ENCODE measurements around the gene RPA3.

RPA3 gene

DNA sequence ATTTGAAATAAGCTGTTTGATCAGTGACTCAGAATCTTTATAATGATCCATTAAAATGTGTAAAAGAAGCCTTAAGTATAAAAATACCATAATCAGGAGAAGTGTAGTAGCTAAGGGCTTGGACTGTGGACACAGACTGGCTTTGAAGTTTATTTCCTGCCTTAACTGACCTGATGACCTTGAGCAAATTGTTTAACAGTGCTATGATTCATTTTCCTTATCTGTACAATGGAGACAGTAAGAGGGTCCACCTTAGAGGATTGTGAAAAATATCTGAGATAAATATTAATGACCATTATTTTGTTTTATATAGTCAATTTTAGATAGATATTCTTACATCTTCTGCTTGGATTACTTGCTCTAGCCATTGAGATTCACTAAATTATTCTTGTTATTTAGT lies 13.3 kb upstream of the RPA3 start:
- Histone ChIP-seq H3K4me1 (ENCODE audit: control insufficient read depth, insufficient read depth, low read length) (peaks cover 19% of the 10 kb centered on the region), H3K9ac (ENCODE audit: low read length) (no peak overlapping the region), H3K36me3 (ENCODE audit: control insufficient read depth, insufficient read depth, low read length, severe bottlenecking) (no peaks in the 10 kb centered on the region), H3K9me3 (ENCODE audit: control insufficient read depth, low read length) (no peaks in the 10 kb centered on the region), H3K4me3 (ENCODE audit: low read length) (no peak overlapping the region), H3K27me3 (replicated peaks; ENCODE audit: control insufficient read depth, insufficient read depth, low read length) (no peaks in the 10 kb centered on the region)
- no peak for DNase-seq (ENCODE audit: low read depth)

DNA sequence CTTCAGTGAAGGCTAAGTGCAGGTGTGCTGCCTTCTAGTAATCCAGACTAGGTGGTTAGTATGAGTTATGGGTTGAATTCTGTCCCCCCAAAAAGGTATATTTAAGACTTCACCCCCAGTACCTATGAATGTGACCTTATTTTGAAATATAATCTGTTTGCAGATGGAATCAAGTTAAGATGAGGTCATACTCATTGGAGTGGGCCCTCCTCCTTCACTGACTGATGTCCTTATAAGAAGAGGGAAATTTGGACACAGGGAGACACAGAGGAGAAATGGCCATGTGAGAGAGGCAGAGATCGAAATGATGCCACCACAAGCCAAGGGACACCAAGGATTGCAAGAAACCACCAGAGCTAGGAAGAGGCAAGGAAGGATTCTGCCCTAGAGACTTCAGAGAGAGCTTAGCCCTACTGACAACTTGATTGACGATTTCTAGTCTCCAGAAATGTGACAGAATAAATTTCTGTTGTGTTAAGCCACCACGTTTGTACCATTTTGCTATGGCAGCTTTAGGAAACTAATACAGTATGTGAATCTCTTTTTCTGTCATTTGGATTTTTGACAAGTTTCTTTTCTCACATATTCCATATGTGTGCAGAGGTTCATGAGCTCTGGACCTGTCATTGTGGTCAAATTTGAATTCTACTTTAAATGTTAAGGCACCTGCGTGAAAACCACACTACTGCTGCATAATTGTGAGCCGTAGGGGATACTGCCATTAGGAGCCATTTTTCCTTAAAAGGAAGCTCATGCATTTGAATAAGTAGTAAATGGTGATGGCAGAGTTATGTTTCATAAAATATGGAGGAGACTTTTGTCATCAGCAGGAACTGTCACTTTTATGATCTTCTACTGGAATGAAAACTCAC lies 2.6 kb upstream of the RPA3 start:
- Histone ChIP-seq H3K9me3 (ENCODE audit: control insufficient read depth, low read length) (no peaks in the 10 kb centered on the region), H3K36me3 (ENCODE audit: control insufficient read depth, insufficient read depth, low read length, severe bottlenecking) (no peaks in the 10 kb centered on the region), H3K4me3 (ENCODE audit: low read length) (no peak overlapping the region), H3K9ac (ENCODE audit: low read length) (no peak overlapping the region), H3K27me3 (replicated peaks; ENCODE audit: control insufficient read depth, insufficient read depth, low read length) (no peaks in the 10 kb centered on the region), H3K4me1 (ENCODE audit: control insufficient read depth, insufficient read depth, low read length) (peaks cover 4% of the 10 kb centered on the region)
- DNase-seq (ENCODE audit: low read depth) = no peak

DNA sequence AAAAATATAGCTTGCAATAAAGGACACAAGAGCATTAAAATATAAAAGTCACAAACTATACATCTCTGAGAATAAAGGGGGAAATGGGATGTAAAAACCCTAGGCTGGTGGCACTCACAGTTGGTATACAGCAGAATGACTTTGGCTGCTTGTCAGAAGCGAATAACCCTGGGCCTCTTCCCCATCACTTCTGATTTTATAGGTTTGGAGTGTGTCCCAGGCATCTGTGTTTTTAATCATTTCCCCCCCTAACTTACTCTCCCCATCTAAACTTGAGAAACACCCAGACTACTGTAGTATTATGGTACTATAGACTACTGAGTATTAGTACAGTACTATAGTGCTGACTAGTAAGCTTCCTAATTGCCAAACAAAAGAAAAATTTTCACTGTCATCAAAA lies 1.8 kb upstream of the RPA3 start:
- H3K4me1 ChIP-seq (ENCODE audit: control insufficient read depth, insufficient read depth, low read length) = peaks cover 4% of the 10 kb centered on the region
- H3K9me3 ChIP-seq (ENCODE audit: control insufficient read depth, low read length) = no peaks in the 10 kb centered on the region
- no peaks in the 10 kb centered on the region for H3K36me3 ChIP-seq (ENCODE audit: control insufficient read depth, insufficient read depth, low read length, severe bottlenecking)
- H3K9ac ChIP-seq (ENCODE audit: low read length) = no peak overlapping the region
- H3K27me3 ChIP-seq (replicated peaks; ENCODE audit: control insufficient read depth, insufficient read depth, low read length) = no peaks in the 10 kb centered on the region
- no peak for DNase-seq (ENCODE audit: low read depth)
- H3K4me3 ChIP-seq (ENCODE audit: low read length) = no peak overlapping the region

DNA sequence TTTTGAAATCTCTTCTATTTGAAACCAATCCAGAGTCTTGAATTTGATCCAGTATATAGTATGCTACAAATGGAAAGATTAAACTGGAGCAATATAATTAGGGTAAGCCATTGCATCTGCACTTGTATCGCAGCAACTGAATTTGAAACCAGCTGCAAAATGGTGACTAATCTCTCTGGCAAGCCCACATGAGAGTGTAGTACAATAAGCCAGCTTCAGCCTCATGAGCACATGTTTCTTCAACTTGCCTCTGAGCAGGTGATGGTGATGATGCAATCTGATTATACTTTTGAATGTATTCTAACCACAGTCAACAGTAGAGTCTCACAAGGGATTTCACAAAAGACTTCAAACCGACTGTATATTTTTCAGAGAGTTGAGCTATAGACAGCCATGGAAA lies 829 bp upstream of the RPA3 start:
- Histone ChIP-seq H3K27me3 (replicated peaks; ENCODE audit: control insufficient read depth, insufficient read depth, low read length) (no peaks in the 10 kb centered on the region), H3K4me3 (ENCODE audit: low read length) (no peak overlapping the region), H3K9me3 (ENCODE audit: control insufficient read depth, low read length) (no peaks in the 10 kb centered on the region), H3K4me1 (ENCODE audit: control insufficient read depth, insufficient read depth, low read length) (peaks cover 4% of the 10 kb centered on the region), H3K9ac (ENCODE audit: low read length) (no peak overlapping the region), H3K36me3 (ENCODE audit: control insufficient read depth, insufficient read depth, low read length, severe bottlenecking) (no peaks in the 10 kb centered on the region)
- DNase-seq (ENCODE audit: low read depth) = peak; percentile 94

- H3K9ac ChIP-seq (ENCODE audit: low read length) = no peak overlapping the region
- no peak for DNase-seq (ENCODE audit: low read depth)
- no peak overlapping the region for H3K4me3 ChIP-seq (ENCODE audit: low read length)
- no peaks in the 10 kb centered on the region for H3K36me3 ChIP-seq (ENCODE audit: control insufficient read depth, insufficient read depth, low read length, severe bottlenecking)
- H3K27me3 ChIP-seq (replicated peaks; ENCODE audit: control insufficient read depth, insufficient read depth, low read length) = no peaks in the 10 kb centered on the region
- H3K9me3 ChIP-seq (ENCODE audit: control insufficient read depth, low read length) = no peaks in the 10 kb centered on the region
- no peaks in the 10 kb centered on the region for H3K4me1 ChIP-seq (ENCODE audit: control insufficient read depth, insufficient read depth, low read length)
These were observed 4.7 kb downstream of the RPA3 start for GRCh38 chr7:7713730-7714129.

- Histone ChIP-seq H3K27me3 (replicated peaks; ENCODE audit: control insufficient read depth, insufficient read depth, low read length) (no peaks in the 10 kb centered on the region), H3K9me3 (ENCODE audit: control insufficient read depth, low read length) (no peaks in the 10 kb centered on the region)
- no peak for DNase-seq (ENCODE audit: low read depth)
These were observed 7.9 kb downstream of the RPA3 start for GRCh38 chr7:7710469-7710868.

DNA sequence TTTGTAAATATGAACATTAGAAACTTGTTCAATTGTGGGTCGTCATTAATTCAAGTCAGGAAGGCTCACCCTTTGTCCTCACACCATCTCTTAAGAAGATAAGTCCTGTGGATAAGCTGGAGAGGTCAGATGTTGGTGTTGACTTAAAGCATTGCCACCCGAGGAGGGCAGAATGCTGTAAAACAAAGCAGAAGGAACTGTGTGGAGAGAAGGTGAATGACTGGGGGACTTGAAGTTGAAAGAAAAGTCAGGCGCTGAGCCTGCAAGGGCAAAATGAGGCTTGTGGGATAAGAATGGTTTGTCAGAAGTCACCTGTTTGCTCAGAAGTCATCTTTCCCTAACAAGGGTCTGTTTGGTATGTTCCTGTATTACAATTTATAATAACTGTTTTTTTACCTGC lies 9.1 kb downstream of the RPA3 start:
- H3K9ac ChIP-seq (ENCODE audit: low read length) = no peak overlapping the region
- H3K36me3 ChIP-seq (ENCODE audit: control insufficient read depth, insufficient read depth, low read length, severe bottlenecking) = no peaks in the 10 kb centered on the region
- H3K4me3 ChIP-seq (ENCODE audit: low read length) = no peak overlapping the region
- H3K27me3 ChIP-seq (replicated peaks; ENCODE audit: control insufficient read depth, insufficient read depth, low read length) = no peaks in the 10 kb centered on the region
- H3K4me1 ChIP-seq (ENCODE audit: control insufficient read depth, insufficient read depth, low read length) = no peaks in the 10 kb centered on the region
- DNase-seq (ENCODE audit: low read depth) = no peak
- H3K9me3 ChIP-seq (ENCODE audit: control insufficient read depth, low read length) = no peaks in the 10 kb centered on the region

More at GRCh38 chr7:7710469-7710868, 7.9 kb downstream of the RPA3 start:
- H3K4me3 ChIP-seq (ENCODE audit: low read length) = no peak overlapping the region
- H3K36me3 ChIP-seq (ENCODE audit: control insufficient read depth, insufficient read depth, low read length, severe bottlenecking) = no peaks in the 10 kb centered on the region
- H3K4me1 ChIP-seq (ENCODE audit: control insufficient read depth, insufficient read depth, low read length) = no peaks in the 10 kb centered on the region
- no peak overlapping the region for H3K9ac ChIP-seq (ENCODE audit: low read length)

DNA sequence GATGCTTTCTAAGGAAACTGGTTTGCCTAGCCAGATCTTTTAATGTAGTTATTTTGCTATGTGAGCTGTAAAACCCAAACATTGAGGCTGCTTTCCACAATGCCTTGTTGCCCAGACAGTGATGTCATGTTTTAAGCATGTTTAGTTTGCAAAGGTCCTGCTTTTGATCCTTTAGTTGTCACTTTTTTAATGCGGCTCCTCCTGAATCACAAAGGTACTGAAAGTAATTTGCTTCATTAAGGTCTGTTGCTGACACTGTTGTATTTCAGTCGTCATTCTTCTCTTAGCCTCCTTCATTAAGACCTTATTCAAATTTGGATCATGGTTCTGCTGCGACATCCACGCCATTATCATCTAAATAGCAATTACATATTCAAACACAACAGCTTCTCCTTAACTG lies 10.6 kb downstream of the RPA3 start:
- Histone ChIP-seq H3K36me3 (ENCODE audit: control insufficient read depth, insufficient read depth, low read length, severe bottlenecking) (no peaks in the 10 kb centered on the region), H3K9me3 (ENCODE audit: control insufficient read depth, low read length) (no peaks in the 10 kb centered on the region), H3K27me3 (replicated peaks; ENCODE audit: control insufficient read depth, insufficient read depth, low read length) (no peaks in the 10 kb centered on the region), H3K9ac (ENCODE audit: low read length) (no peak overlapping the region), H3K4me3 (ENCODE audit: low read length) (no peak overlapping the region), H3K4me1 (ENCODE audit: control insufficient read depth, insufficient read depth, low read length) (no peaks in the 10 kb centered on the region)
- DNase-seq (ENCODE audit: low read depth) = peak; percentile 51

DNA sequence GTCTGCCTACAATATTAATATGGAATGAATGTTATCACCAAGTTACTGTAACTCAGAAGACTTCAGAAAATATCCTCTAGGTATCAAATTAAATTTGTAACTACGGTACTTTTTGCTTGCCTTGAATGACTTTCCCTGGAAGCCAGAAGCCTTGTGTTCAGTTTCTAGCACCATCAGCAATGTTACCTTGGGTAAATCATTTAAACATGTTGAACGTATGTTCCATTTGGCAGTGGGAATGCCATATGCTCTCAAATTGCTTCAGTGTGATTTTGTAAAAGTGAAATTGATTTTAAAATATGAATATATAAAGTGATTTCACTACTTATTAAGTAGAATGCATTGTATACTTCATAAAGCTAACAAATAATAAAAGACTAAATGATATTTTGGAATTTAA lies 11.2 kb downstream of the RPA3 start:
- Histone ChIP-seq H3K9ac (ENCODE audit: low read length) (no peak overlapping the region), H3K4me3 (ENCODE audit: low read length) (no peak overlapping the region), H3K9me3 (ENCODE audit: control insufficient read depth, low read length) (no peaks in the 10 kb centered on the region), H3K36me3 (ENCODE audit: control insufficient read depth, insufficient read depth, low read length, severe bottlenecking) (no peaks in the 10 kb centered on the region), H3K27me3 (replicated peaks; ENCODE audit: control insufficient read depth, insufficient read depth, low read length) (no peaks in the 10 kb centered on the region), H3K4me1 (ENCODE audit: control insufficient read depth, insufficient read depth, low read length) (no peaks in the 10 kb centered on the region)
- DNase-seq (ENCODE audit: low read depth) = no peak

DNA sequence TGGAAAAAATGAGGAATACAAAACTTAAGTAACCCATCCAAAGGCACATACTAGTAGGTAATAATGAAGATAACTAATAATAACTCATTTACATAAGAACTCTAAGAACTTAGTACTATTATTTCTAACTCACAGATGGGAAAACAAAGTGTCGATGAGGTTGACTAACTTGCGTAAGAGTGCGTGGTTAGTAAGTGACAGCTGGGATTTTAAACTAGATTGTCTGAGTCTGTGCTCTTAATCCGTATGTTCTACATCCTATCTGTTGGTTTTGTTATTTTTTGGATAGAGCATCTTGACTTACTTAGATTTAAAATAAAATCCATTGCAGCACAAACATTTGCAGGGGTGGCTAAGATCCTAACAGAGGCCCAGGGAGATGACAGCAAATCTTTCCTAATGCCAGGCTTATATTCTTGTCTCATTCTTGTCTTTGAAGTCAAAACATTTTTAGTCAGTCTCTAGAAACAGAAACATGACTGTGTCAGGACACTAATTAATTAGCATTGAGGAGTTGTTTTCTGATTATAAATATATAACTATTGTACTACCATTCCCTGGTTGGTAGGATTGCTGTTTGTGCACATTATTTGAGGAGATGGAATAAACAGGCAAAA lies 11.7 kb downstream of the RPA3 start:
- Histone ChIP-seq H3K36me3 (ENCODE audit: control insufficient read depth, insufficient read depth, low read length, severe bottlenecking) (no peaks in the 10 kb centered on the region), H3K4me3 (ENCODE audit: low read length) (no peak overlapping the region), H3K27me3 (replicated peaks; ENCODE audit: control insufficient read depth, insufficient read depth, low read length) (no peaks in the 10 kb centered on the region), H3K9ac (ENCODE audit: low read length) (no peak overlapping the region), H3K9me3 (ENCODE audit: control insufficient read depth, low read length) (no peaks in the 10 kb centered on the region), H3K4me1 (ENCODE audit: control insufficient read depth, insufficient read depth, low read length) (no peaks in the 10 kb centered on the region)
- DNase-seq (ENCODE audit: low read depth) = no peak

DNA sequence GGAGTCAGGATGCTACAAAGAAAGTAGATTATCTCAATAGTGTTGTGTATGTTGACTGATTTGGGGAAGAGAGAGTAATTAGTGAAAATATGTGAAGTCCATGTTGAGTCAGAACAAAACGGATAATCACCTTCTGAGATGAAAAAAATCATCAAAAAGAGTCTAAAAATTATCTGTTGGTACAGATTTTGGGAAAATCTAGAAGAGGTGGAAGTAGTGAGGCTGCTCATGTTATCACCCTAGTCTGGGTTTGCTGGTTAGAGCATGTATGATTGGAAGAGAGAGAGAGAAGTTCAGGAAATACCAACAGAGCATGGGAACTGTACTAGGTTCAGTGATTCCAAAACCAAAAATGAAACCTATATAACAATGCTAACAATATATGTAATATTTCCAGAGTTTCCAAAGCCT lies 12.3 kb downstream of the RPA3 start:
- no peaks in the 10 kb centered on the region for H3K36me3 ChIP-seq (ENCODE audit: control insufficient read depth, insufficient read depth, low read length, severe bottlenecking)
- H3K4me3 ChIP-seq (ENCODE audit: low read length) = no peak overlapping the region
- H3K27me3 ChIP-seq (replicated peaks; ENCODE audit: control insufficient read depth, insufficient read depth, low read length) = no peaks in the 10 kb centered on the region
- H3K9me3 ChIP-seq (ENCODE audit: control insufficient read depth, low read length) = no peaks in the 10 kb centered on the region
- H3K4me1 ChIP-seq (ENCODE audit: control insufficient read depth, insufficient read depth, low read length) = no peaks in the 10 kb centered on the region
- H3K9ac ChIP-seq (ENCODE audit: low read length) = no peak overlapping the region
- DNase-seq (ENCODE audit: low read depth) = no peak

Data from adipocyte (in vitro differentiated cells).